HepG2 (cell line): ENCODE measurements around the gene HAGH.

Source experiments
- ARHGAP35 ChIP-seq: sonication (generic); formaldehyde crosslinking; IDR thresholded peaks from 2 replicates; pipeline ENCODE4 v1.9.0; 2022; ENCODE audit warnings: mild to moderate bottlenecking, inconsistent platforms, moderate library complexity, missing genetic modification reagents, borderline replicate concordance
- GMEB2 ChIP-seq: IDR thresholded peaks from 2 replicates; pipeline ENCODE4 v1.6.1; 2016; ENCODE audit warnings: missing biosample characterization, missing genetic modification reagents, low read depth
- SETDB1 ChIP-seq: sonication (generic); formaldehyde crosslinking; IDR thresholded peaks from 2 replicates; pipeline ENCODE4 v1.5.1; 2020; ENCODE audit warnings: missing genetic modification reagents, mild to moderate bottlenecking, borderline replicate concordance
- ZFX ChIP-seq: sonication (generic); formaldehyde crosslinking; IDR thresholded peaks from 2 replicates; pipeline ENCODE4 v1.4.0; 2020; ENCODE audit warnings: mild to moderate bottlenecking, low read depth, missing genetic modification reagents, moderate library complexity
- ZNF747 ChIP-seq: sonication (generic); formaldehyde crosslinking; IDR thresholded peaks from 2 replicates; pipeline ENCODE4 v1.8.1; 2023; ENCODE audit warnings: missing genetic modification reagents, mild to moderate bottlenecking, borderline replicate concordance
- ZNF776 ChIP-seq: sonication (generic); formaldehyde crosslinking; IDR thresholded peaks from 2 replicates; pipeline ENCODE4 v1.4.0; 2020; ENCODE audit warnings: mild to moderate bottlenecking, missing genetic modification reagents
- TF ChIP-seq, protein P1 (sequence below): IDR thresholded peaks from 2 replicates; pipeline ENCODE4 v1.6.1; 2012; ENCODE audit warnings: low read depth, low read length, improper control_type of control experiment

GRCh38 chr16:1789643-1790045 is 37.0 kb downstream of the HAGH start:
- TF ChIP-seq ZNF747 (CRISPR knock-in tag) (no peak), ARHGAP35 (no peak), ZNF776 (CRISPR knock-in tag) (no peak), ZFX (CRISPR knock-in tag) (no peak), GMEB2 (no peak), SETDB1 (CRISPR knock-in tag) (no peak)
- TF ChIP-seq, protein P1, sequence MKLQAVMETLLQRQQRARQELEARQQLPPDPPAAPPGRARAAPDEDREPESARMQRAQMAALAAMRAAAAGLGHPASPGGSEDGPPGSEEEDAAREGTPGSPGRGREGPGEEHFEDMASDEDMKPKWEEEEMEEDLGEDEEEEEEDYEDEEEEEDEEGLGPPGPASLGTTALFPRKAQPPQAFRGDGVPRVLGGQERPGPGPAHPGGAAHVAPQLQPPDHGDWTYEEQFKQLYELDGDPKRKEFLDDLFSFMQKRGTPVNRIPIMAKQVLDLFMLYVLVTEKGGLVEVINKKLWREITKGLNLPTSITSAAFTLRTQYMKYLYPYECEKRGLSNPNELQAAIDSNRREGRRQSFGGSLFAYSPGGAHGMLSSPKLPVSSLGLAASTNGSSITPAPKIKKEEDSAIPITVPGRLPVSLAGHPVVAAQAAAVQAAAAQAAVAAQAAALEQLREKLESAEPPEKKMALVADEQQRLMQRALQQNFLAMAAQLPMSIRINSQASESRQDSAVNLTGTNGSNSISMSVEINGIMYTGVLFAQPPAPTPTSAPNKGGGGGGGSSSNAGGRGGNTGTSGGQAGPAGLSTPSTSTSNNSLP: no peak
